HepG2 (cell line): ENCODE data around the gene RASGRP2. TPM values are rescaled to one million over a fixed set of nuclear protein-coding genes. Genes with fewer than 3 reads are reported as not detected.

Experiments used
- CHD2 ChIP-seq: IDR thresholded peaks from 2 replicates; pipeline ENCODE4 v1.6.1; 2011; ENCODE audit warnings: low read depth, low read length, improper control_type of control experiment
- EED ChIP-seq: sonication (generic); formaldehyde crosslinking; IDR thresholded peaks from 2 replicates; pipeline ENCODE4 v1.5.0; 2020; ENCODE audit warnings: mild to moderate bottlenecking, missing genetic modification reagents
- KDM5B ChIP-seq: sonication (generic); formaldehyde crosslinking; IDR thresholded peaks from 2 replicates; pipeline ENCODE4 v1.4.0; 2020; ENCODE audit warnings: missing genetic modification reagents, mild to moderate bottlenecking, borderline replicate concordance
- MAFF ChIP-seq: IDR thresholded peaks from 2 replicates; pipeline ENCODE4 v1.6.1; 2011; ENCODE audit warnings: low read depth, low read length, improper control_type of control experiment
- RXRB ChIP-seq: IDR thresholded peaks from 2 replicates; pipeline ENCODE4 v1.6.1; 2016; ENCODE audit warnings: borderline replicate concordance, missing genetic modification reagents, missing compliant biosample characterization
- SRSF9 ChIP-seq: fragments of 200-400 bp; formaldehyde crosslinking; IDR thresholded peaks from 2 replicates; pipeline ENCODE4 v1.6.1; 2018; ENCODE audit warnings: borderline replicate concordance, mild to moderate bottlenecking, low read depth, low read length; ENCODE audit not compliant: insufficient read depth, poor library complexity, severe bottlenecking
- TBL1XR1 ChIP-seq: fragments of 150-350 bp; IDR thresholded peaks from 2 replicates; pipeline ENCODE4 v1.6.1; 2014; ENCODE audit warnings: borderline replicate concordance, low read length; ENCODE audit not compliant: partially characterized antibody
- THAP11 ChIP-seq: IDR thresholded peaks from 2 replicates; pipeline ENCODE4 v1.6.1; 2016; ENCODE audit warnings: missing biosample characterization, missing genetic modification reagents
- ZBTB1 ChIP-seq: sonication (generic); formaldehyde crosslinking; IDR thresholded peaks from 2 replicates; pipeline ENCODE4 v1.4.0; 2020; ENCODE audit warnings: missing genetic modification reagents, borderline replicate concordance
- ZMYM4 ChIP-seq: sonication (generic); formaldehyde crosslinking; IDR thresholded peaks from 2 replicates; pipeline ENCODE4 v1.8.1; 2023; ENCODE audit warnings: mild to moderate bottlenecking, missing genetic modification reagents
- ZNF143 ChIP-seq: sonication (generic); formaldehyde crosslinking; IDR thresholded peaks from 2 replicates; pipeline ENCODE4 v1.4.0; 2020; ENCODE audit warnings: missing genetic modification reagents
- ZNF24 ChIP-seq: fragments of 450-650 bp; IDR thresholded peaks from 2 replicates; pipeline ENCODE4 v1.6.1; 2017; ENCODE audit warnings: antibody characterized with exemption, mild to moderate bottlenecking
- ZNF501 ChIP-seq: sonication (generic); formaldehyde crosslinking; IDR thresholded peaks from 2 replicates; pipeline ENCODE4 v1.5.1; 2020; ENCODE audit warnings: mild to moderate bottlenecking, moderate library complexity, missing genetic modification reagents
- ZNF556 ChIP-seq: sonication (generic); formaldehyde crosslinking; IDR thresholded peaks from 2 replicates; pipeline ENCODE4 v1.4.0; 2020; ENCODE audit warnings: mild to moderate bottlenecking, missing genetic modification reagents, borderline replicate concordance
- ZNF605 ChIP-seq: sonication (generic); formaldehyde crosslinking; IDR thresholded peaks from 2 replicates; pipeline ENCODE4 v1.8.0; 2022; ENCODE audit warnings: mild to moderate bottlenecking, missing genetic modification reagents
- ZNF674 ChIP-seq: sonication (generic); formaldehyde crosslinking; IDR thresholded peaks from 2 replicates; pipeline ENCODE4 v1.5.0; 2020; ENCODE audit warnings: low read depth, mild to moderate bottlenecking, missing genetic modification reagents
- ZNF678 ChIP-seq: sonication (generic); formaldehyde crosslinking; IDR thresholded peaks from 2 replicates; pipeline ENCODE4 v1.4.0; 2020; ENCODE audit warnings: mild to moderate bottlenecking, missing genetic modification reagents
- ZNF879 ChIP-seq: sonication (generic); formaldehyde crosslinking; IDR thresholded peaks from 2 replicates; pipeline ENCODE4 v1.8.1; 2023; ENCODE audit warnings: missing genetic modification reagents
- polyA plus RNA-seq, 8 experiments: library from polyadenylated mRNA; depleted of rRNA in 3 of 8; stranded (reverse) in 7 of 8; unstranded in 1 of 8; fragments of >200 nt; fragmentation: Illumina TruSeq in 4 of 8; extraction: Trizol in 4 of 8; gene quantifications; 2 replicates each; pipeline versions ENCODE4 v1.2.1 to v1.2.3, GENCODE V29; 2011 to 2016; ENCODE audit warnings: low read depth in 4 of 8, missing spikeins in 1 of 8, mixed read lengths in 1 of 8; ENCODE audit not compliant: insufficient read depth in 1 of 8
- total RNA-seq, 5 experiments: library from RNA; depleted of rRNA; stranded (reverse); fragments of >200 nt; fragmentation: Illumina TruSeq; extraction: Trizol; gene quantifications; 2 replicates each; pipeline ENCODE4 v1.2.3, GENCODE V29; 2016; ENCODE audit warnings: low read depth in 1 of 5
- TF ChIP-seq, protein P1 (sequence below): sonication (generic); formaldehyde crosslinking; IDR thresholded peaks from 2 replicates; pipeline ENCODE4 v1.8.0; 2022; ENCODE audit warnings: mild to moderate bottlenecking, missing genetic modification reagents; ENCODE audit not compliant: insufficient replicate concordance
- TF ChIP-seq, protein P2 (sequence below), 2 experiments: IDR thresholded peaks; 2 replicates each; pipeline ENCODE4 v1.6.1; 2011 to 2012; ENCODE audit warnings: low read length in 2 of 2, borderline replicate concordance in 1 of 2, low read depth in 1 of 2, mild to moderate bottlenecking in 1 of 2, moderate library complexity in 1 of 2
- TF ChIP-seq, protein P3 (sequence below): sonication (generic); formaldehyde crosslinking; IDR thresholded peaks from 2 replicates; pipeline ENCODE4 v1.5.0; 2020; ENCODE audit warnings: mild to moderate bottlenecking, missing genetic modification reagents

RASGRP2 gene
- total and polyA plus RNA-seq, 2 of the 13 experiments (the other 11 are each of a cell fraction or from before 2014, with no cell fraction given): 0.61 TPM; not detected in 1

DNA sequence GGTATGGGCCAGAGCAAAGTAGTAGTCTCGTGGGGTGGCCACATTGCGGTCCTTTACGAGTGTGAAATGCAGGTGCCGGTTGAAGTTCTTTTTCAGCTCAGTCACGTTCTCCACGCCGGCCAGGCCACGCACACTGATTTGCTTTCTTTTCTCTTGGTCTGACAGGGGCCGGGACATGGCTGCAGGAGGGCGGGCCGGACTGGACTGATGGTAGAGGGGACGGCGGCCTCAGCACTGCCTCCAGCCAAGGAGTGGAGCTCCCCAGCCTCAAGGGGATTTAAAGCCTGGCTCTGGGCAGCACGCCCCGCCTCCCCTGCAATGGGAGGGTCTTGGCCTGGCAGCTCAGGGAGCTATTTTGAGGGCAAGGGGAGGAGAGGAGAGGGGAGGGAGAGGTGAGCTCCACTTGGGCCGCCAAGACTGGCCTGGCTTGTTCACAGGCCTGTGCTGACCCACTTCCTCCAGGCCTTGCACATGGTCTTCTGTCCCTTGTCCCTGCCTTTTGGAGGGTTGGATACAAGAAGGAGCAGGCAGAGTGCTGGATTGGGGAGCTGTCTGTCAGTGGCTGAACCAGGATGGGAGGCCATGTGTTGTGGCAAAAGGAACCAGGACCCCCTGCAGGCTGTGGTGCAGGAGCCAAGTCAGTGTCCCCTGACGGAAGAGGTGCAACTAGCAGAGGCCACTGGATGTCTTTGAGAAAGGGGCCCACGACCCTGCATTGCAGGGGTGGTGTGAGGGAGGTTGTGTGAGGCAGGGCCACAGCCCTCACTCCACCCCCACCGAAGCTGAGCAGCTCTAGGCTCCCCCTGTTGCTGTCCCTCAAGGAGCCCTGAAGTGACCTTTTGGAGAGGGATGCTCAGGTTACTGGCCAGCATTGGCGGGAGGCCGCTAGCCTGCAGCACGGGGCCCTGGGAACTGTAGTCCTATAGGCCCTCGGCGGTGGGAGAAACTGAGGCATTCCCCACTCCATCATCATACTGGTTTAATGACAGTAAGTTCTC, 16.1 kb upstream of the RASGRP2 start, which contains the start of gene PYGM (continued):
- TF ChIP-seq, protein P1, sequence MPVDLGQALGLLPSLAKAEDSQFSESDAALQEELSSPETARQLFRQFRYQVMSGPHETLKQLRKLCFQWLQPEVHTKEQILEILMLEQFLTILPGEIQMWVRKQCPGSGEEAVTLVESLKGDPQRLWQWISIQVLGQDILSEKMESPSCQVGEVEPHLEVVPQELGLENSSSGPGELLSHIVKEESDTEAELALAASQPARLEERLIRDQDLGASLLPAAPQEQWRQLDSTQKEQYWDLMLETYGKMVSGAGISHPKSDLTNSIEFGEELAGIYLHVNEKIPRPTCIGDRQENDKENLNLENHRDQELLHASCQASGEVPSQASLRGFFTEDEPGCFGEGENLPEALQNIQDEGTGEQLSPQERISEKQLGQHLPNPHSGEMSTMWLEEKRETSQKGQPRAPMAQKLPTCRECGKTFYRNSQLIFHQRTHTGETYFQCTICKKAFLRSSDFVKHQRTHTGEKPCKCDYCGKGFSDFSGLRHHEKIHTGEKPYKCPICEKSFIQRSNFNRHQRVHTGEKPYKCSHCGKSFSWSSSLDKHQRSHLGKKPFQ: no peak
- TF ChIP-seq ZNF501 (CRISPR knock-in tag) (0 out of 2 replicates have a peak, but pooled peaks have one; percentile 32), ZNF605 (0 out of 2 replicates have a peak, but pooled peaks have one; percentile 1), SRSF9 (no peak), MAFF (no peak), KDM5B (CRISPR knock-in tag) (no peak), CHD2 (0 out of 2 replicates have a peak, but pooled peaks have one; percentile 10), ZNF143 (CRISPR knock-in tag) (peak; percentile 66), ZNF24 (no peak), THAP11 (CRISPR knock-in tag) (peak; percentile 62; the same call in 1 of the 2 replicates), ZMYM4 (CRISPR knock-in tag) (no peak), ZBTB1 (CRISPR knock-in tag) (no peak), ZNF879 (CRISPR knock-in tag) (no peak), ZNF674 (CRISPR knock-in tag) (no peak), ZNF678 (CRISPR knock-in tag) (no peak), ZNF556 (CRISPR knock-in tag) (no peak), RXRB (CRISPR knock-in tag) (no peak), TBL1XR1 (peak; percentile 18), EED (0 out of 2 replicates have a peak, but pooled peaks have one; percentile 21)
- TF ChIP-seq, protein P2, sequence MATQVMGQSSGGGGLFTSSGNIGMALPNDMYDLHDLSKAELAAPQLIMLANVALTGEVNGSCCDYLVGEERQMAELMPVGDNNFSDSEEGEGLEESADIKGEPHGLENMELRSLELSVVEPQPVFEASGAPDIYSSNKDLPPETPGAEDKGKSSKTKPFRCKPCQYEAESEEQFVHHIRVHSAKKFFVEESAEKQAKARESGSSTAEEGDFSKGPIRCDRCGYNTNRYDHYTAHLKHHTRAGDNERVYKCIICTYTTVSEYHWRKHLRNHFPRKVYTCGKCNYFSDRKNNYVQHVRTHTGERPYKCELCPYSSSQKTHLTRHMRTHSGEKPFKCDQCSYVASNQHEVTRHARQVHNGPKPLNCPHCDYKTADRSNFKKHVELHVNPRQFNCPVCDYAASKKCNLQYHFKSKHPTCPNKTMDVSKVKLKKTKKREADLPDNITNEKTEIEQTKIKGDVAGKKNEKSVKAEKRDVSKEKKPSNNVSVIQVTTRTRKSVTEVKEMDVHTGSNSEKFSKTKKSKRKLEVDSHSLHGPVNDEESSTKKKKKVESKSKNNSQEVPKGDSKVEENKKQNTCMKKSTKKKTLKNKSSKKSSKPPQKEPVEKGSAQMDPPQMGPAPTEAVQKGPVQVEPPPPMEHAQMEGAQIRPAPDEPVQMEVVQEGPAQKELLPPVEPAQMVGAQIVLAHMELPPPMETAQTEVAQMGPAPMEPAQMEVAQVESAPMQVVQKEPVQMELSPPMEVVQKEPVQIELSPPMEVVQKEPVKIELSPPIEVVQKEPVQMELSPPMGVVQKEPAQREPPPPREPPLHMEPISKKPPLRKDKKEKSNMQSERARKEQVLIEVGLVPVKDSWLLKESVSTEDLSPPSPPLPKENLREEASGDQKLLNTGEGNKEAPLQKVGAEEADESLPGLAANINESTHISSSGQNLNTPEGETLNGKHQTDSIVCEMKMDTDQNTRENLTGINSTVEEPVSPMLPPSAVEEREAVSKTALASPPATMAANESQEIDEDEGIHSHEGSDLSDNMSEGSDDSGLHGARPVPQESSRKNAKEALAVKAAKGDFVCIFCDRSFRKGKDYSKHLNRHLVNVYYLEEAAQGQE (IDR thresholded peaks at IDR 0.05; ENCODE audit: borderline replicate concordance in 1 of 2, low read depth in 1 of 2, low read length in 2 of 2): no peak
- TF ChIP-seq, protein P3, sequence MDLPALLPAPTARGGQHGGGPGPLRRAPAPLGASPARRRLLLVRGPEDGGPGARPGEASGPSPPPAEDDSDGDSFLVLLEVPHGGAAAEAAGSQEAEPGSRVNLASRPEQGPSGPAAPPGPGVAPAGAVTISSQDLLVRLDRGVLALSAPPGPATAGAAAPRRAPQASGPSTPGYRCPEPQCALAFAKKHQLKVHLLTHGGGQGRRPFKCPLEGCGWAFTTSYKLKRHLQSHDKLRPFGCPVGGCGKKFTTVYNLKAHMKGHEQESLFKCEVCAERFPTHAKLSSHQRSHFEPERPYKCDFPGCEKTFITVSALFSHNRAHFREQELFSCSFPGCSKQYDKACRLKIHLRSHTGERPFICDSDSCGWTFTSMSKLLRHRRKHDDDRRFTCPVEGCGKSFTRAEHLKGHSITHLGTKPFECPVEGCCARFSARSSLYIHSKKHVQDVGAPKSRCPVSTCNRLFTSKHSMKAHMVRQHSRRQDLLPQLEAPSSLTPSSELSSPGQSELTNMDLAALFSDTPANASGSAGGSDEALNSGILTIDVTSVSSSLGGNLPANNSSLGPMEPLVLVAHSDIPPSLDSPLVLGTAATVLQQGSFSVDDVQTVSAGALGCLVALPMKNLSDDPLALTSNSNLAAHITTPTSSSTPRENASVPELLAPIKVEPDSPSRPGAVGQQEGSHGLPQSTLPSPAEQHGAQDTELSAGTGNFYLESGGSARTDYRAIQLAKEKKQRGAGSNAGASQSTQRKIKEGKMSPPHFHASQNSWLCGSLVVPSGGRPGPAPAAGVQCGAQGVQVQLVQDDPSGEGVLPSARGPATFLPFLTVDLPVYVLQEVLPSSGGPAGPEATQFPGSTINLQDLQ (CRISPR knock-in tag): no peak
